Skeletal muscle tissue (tissue), 4 donors: ENCODE data around the gene ZNF385D. TPM values are rescaled to one million over a fixed set of nuclear protein-coding genes. Genes with fewer than 3 reads are reported as not detected.

Experiments used
- H3K27ac ChIP-seq: one replicate; pipeline ENCODE4 v1.7.0; 2013; ENCODE audit warnings: mild to moderate bottlenecking, low read depth, low read length, inconsistent platforms
- H3K27me3 ChIP-seq, 3 donors: one replicate each; pipeline ENCODE4 v1.7.0; 2013; ENCODE audit warnings: low read length in 3 of 3; ENCODE audit not compliant: control insufficient read depth in 3 of 3, insufficient read depth in 3 of 3
- H3K36me3 ChIP-seq, 3 donors: one replicate each; pipeline ENCODE4 v1.7.0; 2013; ENCODE audit warnings: low read length in 3 of 3; ENCODE audit not compliant: control insufficient read depth in 3 of 3, insufficient read depth in 3 of 3
- H3K4me1 ChIP-seq, 3 donors: one replicate each; pipeline ENCODE4 v1.7.0; 2013; ENCODE audit warnings: low read length in 3 of 3, mild to moderate bottlenecking in 3 of 3; ENCODE audit not compliant: control insufficient read depth in 3 of 3, insufficient read depth in 3 of 3
- H3K4me3 ChIP-seq, 3 donors: one replicate each; pipeline ENCODE4 v1.7.0; 2013; ENCODE audit warnings: low read length in 3 of 3
- H3K9ac ChIP-seq, 3 donors: one replicate each; pipeline ENCODE4 v1.7.0; 2013; ENCODE audit warnings: low read length in 3 of 3, mild to moderate bottlenecking in 3 of 3, moderate library complexity in 2 of 3, low read depth in 1 of 3
- H3K9me3 ChIP-seq, 3 donors: one replicate each; pipeline ENCODE4 v1.7.0; 2013; ENCODE audit warnings: low read length in 3 of 3; ENCODE audit not compliant: control insufficient read depth in 3 of 3
- total RNA-seq: library from RNA; depleted of rRNA; stranded (reverse); fragments of >200 nt; gene quantifications from one replicate; pipeline ENCODE4 v1.2.3, GENCODE V29; 2014
- donor health status: Osteomylitis.

ZNF385D gene
- total RNA-seq, 1 donor from 2014 or later = 9.4 TPM

DNA sequence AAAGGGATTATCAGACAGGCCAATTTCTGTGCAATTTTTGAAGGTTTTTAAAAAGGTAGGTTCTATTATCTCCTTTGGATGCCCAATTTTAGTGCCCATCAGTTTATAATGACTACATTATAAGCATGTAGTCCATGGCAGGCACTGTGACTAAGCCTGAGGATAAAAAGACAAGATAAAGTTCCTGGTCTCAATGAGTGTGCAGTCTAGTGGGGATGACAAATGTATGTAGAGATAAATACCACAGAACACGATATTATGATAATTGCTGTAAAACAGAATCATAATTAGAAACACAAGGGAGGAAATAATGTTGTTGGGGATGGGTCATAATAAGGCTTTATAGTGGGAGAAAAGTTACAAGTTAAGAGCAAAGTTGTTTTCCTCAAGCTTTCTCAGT is 163.1 kb downstream of the ZNF385D start:
- Histone ChIP-seq H3K9me3 (no peaks in the 10 kb centered on the region), H3K27ac (no peak overlapping the region), H3K36me3 (no peaks in the 10 kb centered on the region), H3K4me1 (no peaks in the 10 kb centered on the region), H3K27me3 (no peaks in the 10 kb centered on the region), H3K4me3 (no peak overlapping the region), H3K9ac (no peak overlapping the region)

DNA sequence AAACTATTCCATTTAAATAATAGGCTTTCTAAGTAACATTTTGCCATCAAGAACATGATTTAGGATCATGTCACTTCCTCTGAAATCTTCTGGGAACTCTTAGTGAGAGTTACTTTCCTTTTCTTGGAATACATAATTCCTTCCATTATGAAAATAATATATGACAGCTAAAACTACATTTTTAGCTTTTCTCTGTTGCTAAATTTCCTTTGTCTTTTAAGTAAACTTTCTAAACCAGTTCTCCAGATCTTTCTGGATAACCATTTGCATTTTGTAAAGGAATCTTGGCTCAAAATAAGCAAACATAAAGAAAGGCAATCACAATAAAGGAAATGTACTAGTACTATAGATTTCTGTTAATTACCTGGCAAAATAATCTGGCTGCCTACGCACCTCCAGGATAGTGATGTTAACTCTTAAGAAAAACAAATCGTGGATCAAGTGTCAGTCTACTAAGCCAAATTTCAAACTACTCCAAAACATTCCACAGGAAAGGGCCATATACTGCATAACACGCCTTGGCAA is 165.7 kb downstream of the ZNF385D start:
- Histone ChIP-seq H3K4me3 (no peak overlapping the region), H3K4me1 (no peaks in the 10 kb centered on the region), H3K9ac (no peak overlapping the region), H3K27me3 (no peaks in the 10 kb centered on the region), H3K27ac (no peak overlapping the region), H3K36me3 (no peaks in the 10 kb centered on the region), H3K9me3 (no peaks in the 10 kb centered on the region)

GRCh38 chr3:21573291-21573690 is 177.7 kb downstream of the ZNF385D start:
- Histone ChIP-seq H3K27me3 (no peaks in the 10 kb centered on the region), H3K36me3 (no peaks in the 10 kb centered on the region), H3K27ac (no peak overlapping the region), H3K4me3 (no peak overlapping the region), H3K9ac (no peak overlapping the region), H3K4me1 (no peaks in the 10 kb centered on the region), H3K9me3 (no peaks in the 10 kb centered on the region)

- Histone ChIP-seq H3K4me1 (no peaks in the 10 kb centered on the region), H3K36me3 (peaks cover 0 to 3% (median 0%) of the 10 kb centered on the region in 3 donors), H3K4me3 (no peak overlapping the region), H3K9ac (no peak overlapping the region), H3K9me3 (no peaks in the 10 kb centered on the region), H3K27ac (no peak overlapping the region), H3K27me3 (no peaks in the 10 kb centered on the region)
Measured at GRCh38 chr3:21564531-21564930, 186.5 kb downstream of the ZNF385D start.

DNA sequence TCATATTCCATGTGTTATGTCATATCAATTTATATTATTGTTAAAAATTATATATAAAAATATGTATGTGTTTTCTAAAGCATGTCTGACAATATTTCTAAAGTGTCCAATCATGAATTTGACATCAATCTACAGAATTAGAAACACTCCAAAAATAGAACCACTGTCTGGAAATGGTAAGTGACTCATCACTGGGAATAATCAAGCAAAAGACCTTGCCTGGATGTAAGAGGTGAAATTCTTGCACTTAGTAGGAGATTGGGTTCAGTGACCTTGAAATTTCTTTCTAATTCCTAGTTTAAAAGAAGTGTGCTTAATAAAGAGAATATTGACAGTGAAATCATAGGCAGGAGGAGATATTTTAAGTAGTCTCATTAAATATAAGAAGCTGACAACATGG is 188.8 kb downstream of the ZNF385D start:
- no peak overlapping the region for H3K4me3 ChIP-seq
- H3K9me3 ChIP-seq = no peaks in the 10 kb centered on the region
- peaks cover 0 to 3% (median 0%) of the 10 kb centered on the region in 3 donors for H3K36me3 ChIP-seq
- no peak overlapping the region for H3K9ac ChIP-seq
- H3K4me1 ChIP-seq = no peaks in the 10 kb centered on the region
- H3K27me3 ChIP-seq = no peaks in the 10 kb centered on the region
- H3K27ac ChIP-seq = no peak overlapping the region

DNA sequence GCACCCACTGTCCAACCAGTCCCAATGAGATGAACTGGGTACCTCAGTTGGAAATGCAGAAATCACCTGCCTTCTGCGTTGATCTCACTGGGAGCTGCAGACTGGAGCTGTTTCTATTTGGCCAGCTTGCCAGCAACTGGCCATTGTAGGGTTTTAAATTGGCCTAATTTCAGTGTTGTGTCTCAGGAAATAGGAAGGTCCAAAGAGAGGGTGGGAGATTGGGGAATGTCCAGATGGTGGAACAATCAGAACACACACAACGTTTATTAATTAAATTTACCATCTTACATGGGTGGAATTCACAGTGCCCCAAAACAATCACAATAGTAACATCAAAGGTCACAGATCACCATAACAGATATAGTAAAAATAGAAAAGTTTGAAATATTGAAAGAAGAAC is 189.5 kb downstream of the ZNF385D start:
- H3K4me1 ChIP-seq = no peaks in the 10 kb centered on the region
- H3K4me3 ChIP-seq = no peak overlapping the region
- H3K9me3 ChIP-seq = no peaks in the 10 kb centered on the region
- H3K36me3 ChIP-seq = no peaks in the 10 kb centered on the region
- H3K27ac ChIP-seq = no peak overlapping the region
- no peak overlapping the region for H3K9ac ChIP-seq
- H3K27me3 ChIP-seq = no peaks in the 10 kb centered on the region

DNA sequence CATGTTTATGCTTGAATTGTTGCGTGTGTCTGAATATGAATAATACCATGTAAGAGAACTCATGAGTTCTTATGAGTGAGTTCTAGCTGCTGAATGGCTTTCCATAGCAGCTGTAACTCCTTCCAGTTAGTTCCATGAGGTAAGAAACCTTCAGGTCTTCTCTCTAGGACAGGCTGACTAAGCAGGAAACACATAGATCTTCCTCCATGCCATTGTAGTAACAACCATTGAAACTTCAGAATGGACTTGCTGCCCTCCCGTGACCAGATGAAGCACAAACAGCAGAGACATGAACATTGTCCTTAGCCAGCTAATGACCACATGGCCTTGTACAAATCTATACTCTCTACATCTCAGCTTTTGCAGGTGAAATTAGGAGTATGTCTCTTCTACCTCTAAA is 200.0 kb downstream of the ZNF385D start:
- H3K4me3 ChIP-seq = no peak overlapping the region
- H3K27me3 ChIP-seq = no peaks in the 10 kb centered on the region
- H3K9me3 ChIP-seq = no peaks in the 10 kb centered on the region
- no peak overlapping the region for H3K9ac ChIP-seq
- no peaks in the 10 kb centered on the region for H3K4me1 ChIP-seq
- no peak overlapping the region for H3K27ac ChIP-seq
- no peaks in the 10 kb centered on the region for H3K36me3 ChIP-seq

- no peak overlapping the region for H3K27ac ChIP-seq
- no peaks in the 10 kb centered on the region for H3K9me3 ChIP-seq
Measured at GRCh38 chr3:21544076-21544462, 206.9 kb downstream of the ZNF385D start.

DNA sequence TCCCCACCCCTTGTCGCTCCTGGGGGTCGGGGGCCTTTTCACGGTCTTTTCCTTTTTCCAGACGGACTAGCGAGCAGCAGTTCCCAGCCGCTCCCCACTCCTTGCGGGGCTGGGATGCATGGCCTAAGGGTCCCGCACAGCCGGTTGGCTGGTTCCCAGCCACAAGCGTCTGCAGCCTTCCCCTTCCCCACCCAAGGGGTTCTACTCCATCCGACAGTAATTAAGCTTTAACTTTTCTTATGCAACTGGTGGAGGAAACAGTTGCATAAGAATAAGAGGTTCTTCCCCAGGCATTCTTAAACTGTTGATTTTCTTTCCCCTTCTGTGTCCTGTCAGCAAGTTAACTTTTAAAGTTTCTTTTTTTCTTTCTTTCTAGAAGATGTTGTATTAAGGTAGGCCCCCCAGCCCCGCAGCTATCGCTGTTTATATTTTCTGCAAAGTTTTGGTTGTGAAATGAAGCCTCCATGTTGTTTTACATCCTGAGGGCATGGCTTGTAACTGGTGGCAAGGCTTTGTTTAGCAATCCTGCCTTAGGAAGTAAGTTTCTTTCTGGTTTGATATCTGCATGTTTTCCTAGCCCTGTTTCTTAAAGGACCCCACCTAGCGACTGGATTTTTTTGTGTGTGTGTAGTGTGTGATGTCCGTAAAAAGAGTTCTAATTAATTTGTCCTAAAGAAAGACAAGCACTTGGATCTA is 207.5 kb downstream of the ZNF385D start:
- no peak overlapping the region for H3K27ac ChIP-seq

More at GRCh38 chr3:21544076-21544462, 206.9 kb downstream of the ZNF385D start:
- Histone ChIP-seq H3K9ac (no peak overlapping the region), H3K4me3 (no peak overlapping the region), H3K27me3 (no peaks in the 10 kb centered on the region), H3K4me1 (no peaks in the 10 kb centered on the region), H3K36me3 (no peaks in the 10 kb centered on the region)

GRCh38 chr3:21542656-21543379 is 208.2 kb downstream of the ZNF385D start:
- no peak overlapping the region for H3K9ac ChIP-seq
- no peaks in the 10 kb centered on the region for H3K36me3 ChIP-seq
- H3K27me3 ChIP-seq = no peaks in the 10 kb centered on the region
- H3K4me1 ChIP-seq = no peaks in the 10 kb centered on the region
- no peaks in the 10 kb centered on the region for H3K9me3 ChIP-seq
- H3K4me3 ChIP-seq = no peak overlapping the region
- H3K27ac ChIP-seq = no peak overlapping the region

More for the DNA sequence above, 207.5 kb downstream of the ZNF385D start:
- H3K9ac ChIP-seq = no peak overlapping the region
- H3K4me1 ChIP-seq = no peaks in the 10 kb centered on the region
- H3K4me3 ChIP-seq = no peak overlapping the region
- H3K9me3 ChIP-seq = no peaks in the 10 kb centered on the region
- no peaks in the 10 kb centered on the region for H3K36me3 ChIP-seq
- no peaks in the 10 kb centered on the region for H3K27me3 ChIP-seq
